Inflammatory macrophage treated with lipopolysaccharide for 1 hour (primary cell): ENCODE measurements around the gene REPIN1.
A peak's percentile ranks its signal among the peaks of the same experiment; 100 is the strongest.
"Not testable (repeated sequence)": the region's sequence is repeated elsewhere in the genome, so short reads cannot be mapped to it uniquely, and the experiment has no call there.

Experiments
- DNase-seq, 2 donors: peaks; one replicate each; pipeline ENCODE4 v3.0.0-alpha.2; 2020 to 2022

The REPIN1 gene

GRCh38 chr7:150378115-150378852, 9.7 kb downstream of the REPIN1 start:
- peak; percentile 41 to 72 for DNase-seq

GRCh38 chr7:150378853-150379440, 10.3 kb downstream of the REPIN1 start, which contains the start of gene ZNF775:
Gene ZNF775, plus strand, starts transcription at chr7:150379330. Its CDS starts 9,141 bp downstream, at chr7:150388471.
- DNase-seq: peak; percentile 96 to 97

GRCh38 chr7:150379441-150380379, 11.1 kb downstream of the REPIN1 start:
- peak in 1 of 2 donors; percentile 27 for DNase-seq

- no peak for DNase-seq
Observed at GRCh38 chr7:150380463-150380862, 11.8 kb downstream of the REPIN1 start.

- no peak for DNase-seq
Observed at GRCh38 chr7:150381096-150381495, 12.5 kb downstream of the REPIN1 start.

- DNase-seq: no peak
Observed at GRCh38 chr7:150381785-150382122, 13.1 kb downstream of the REPIN1 start.

GRCh38 chr7:150382123-150382843, 13.7 kb downstream of the REPIN1 start:
- DNase-seq: no peak

GRCh38 chr7:150382844-150383225, 14.2 kb downstream of the REPIN1 start:
- DNase-seq: no peak

- no peak for DNase-seq
Observed at GRCh38 chr7:150383710-150384397, 15.2 kb downstream of the REPIN1 start.

- DNase-seq: peak; percentile 45 to 48
Observed at GRCh38 chr7:150384406-150385301, 16.0 kb downstream of the REPIN1 start.

- DNase-seq: no peak
Observed at GRCh38 chr7:150385302-150385723, 16.7 kb downstream of the REPIN1 start.

GRCh38 chr7:150385884-150386283, 17.3 kb downstream of the REPIN1 start:
- not testable (repeated sequence) for DNase-seq

GRCh38 chr7:150388306-150388705, 19.7 kb downstream of the REPIN1 start:
- no peak for DNase-seq

GRCh38 chr7:150388709-150389531, 20.3 kb downstream of the REPIN1 start:
- peak; percentile 56 to 58 for DNase-seq

GRCh38 chr7:150389532-150389816, 20.9 kb downstream of the REPIN1 start:
- DNase-seq: no peak

GRCh38 chr7:150390205-150390604, 21.6 kb downstream of the REPIN1 start:
- no peak for DNase-seq

- DNase-seq: no peak
Observed at GRCh38 chr7:150393325-150393724, 24.7 kb downstream of the REPIN1 start.

GRCh38 chr7:150396426-150396825, 27.8 kb downstream of the REPIN1 start:
- no peak for DNase-seq

GRCh38 chr7:150396851-150397260, 28.2 kb downstream of the REPIN1 start:
- no peak for DNase-seq
